Body of pancreas (tissue), 4 donors: ENCODE data around the gene TRIM56. TPM values are rescaled to one million over a fixed set of nuclear protein-coding genes. Genes with fewer than 3 reads are reported as not detected.
A peak's percentile ranks its signal among the peaks of the same experiment; 100 is the strongest.

Experiments used
- ATAC-seq: fragments of 150-250 bp; one replicate; pipeline ENCODE4 v1.9.1; 2016
- DNase-seq, 4 donors: peaks; one replicate each; pipeline ENCODE4 v3.0.0-alpha.2; 2019
- H3K27ac ChIP-seq, 4 donors: fragments of 200-600 bp; sonication (generic); 1 replicate in 3 of 4; 2 replicates in 1 of 4; pipeline versions ENCODE4 v1.5.1 to v1.6.1; 2016 to 2019; ENCODE audit warnings: mild to moderate bottlenecking in 1 of 4, mixed read lengths in 1 of 4, moderate library complexity in 1 of 4
- H3K27me3 ChIP-seq, 2 donors: fragments of 200-600 bp; sonication (generic); one replicate each; pipeline ENCODE4 v1.6.0; 2016; ENCODE audit warnings: mild to moderate bottlenecking in 1 of 2
- H3K36me3 ChIP-seq, 2 donors: fragments of 200-600 bp; sonication (generic); replicated peaks in 1 of 2; 2 replicates each; pipeline ENCODE4 v1.5.1; 2016; ENCODE audit warnings: low read depth in 2 of 2; ENCODE audit not compliant: insufficient read depth in 1 of 2
- H3K4me1 ChIP-seq: fragments of 200-600 bp; sonication (generic); one replicate; pipeline ENCODE4 v1.6.0; 2016
- H3K4me3 ChIP-seq, 2 donors: fragments of 200-600 bp; sonication (generic); 1 replicate in 1 of 2; 2 replicates in 1 of 2; pipeline ENCODE4 v1.5.1; 2016 to 2019
- H3K9me3 ChIP-seq, 3 donors: fragments of 200-600 bp; sonication (generic); 1 replicate in 2 of 3; 2 replicates in 1 of 3; pipeline ENCODE4 v1.5.1; 2016
- CTCF ChIP-seq, 7 experiments: fragments of 450-650 bp in 4 of 7; fragments of 200-600 bp in 3 of 7; sonication (generic) in 3 of 7; IDR thresholded peaks; one replicate each; pipeline ENCODE4 v1.5.1; 2016 to 2019; ENCODE audit warnings: antibody characterized with exemption in 7 of 7
- POLR2A ChIP-seq, 3 donors: fragments of 450-650 bp; IDR thresholded peaks; one replicate each; pipeline ENCODE4 v1.6.1; 2016; ENCODE audit warnings: antibody characterized with exemption in 3 of 3, mild to moderate bottlenecking in 2 of 3
- WGBS, 2 donors: methylation state at CpG; one replicate each; pipeline ENCODE4 v1.1.5; 2017; 5-methylcytosine and 5-hydroxymethylcytosine counted together
- intact Hi-C: fragments of 100-400 bp; cut with DNase I; formaldehyde crosslinking; loops from one replicate; pipeline ENCODE4 v1.15.1; 2023
- total RNA-seq, 2 donors: library from RNA; depleted of rRNA; stranded (reverse); fragments of >200 nt; gene quantifications; one replicate each; pipeline ENCODE4 v1.1.0, GENCODE V29; 2016

TRIM56 gene
- total RNA-seq, 2 donors from 2014 or later = 13.5 to 19.4 TPM

GRCh38 chr7:101133621-101134398 is 48.5 kb downstream of the TRIM56 start:
- H3K4me3 ChIP-seq = no peak overlapping the region
- intact Hi-C loops = no loop called here
- no peaks in the 10 kb centered on the region for H3K36me3 ChIP-seq
- no peak for TF ChIP-seq POLR2A (IDR thresholded peaks at IDR 0.05)
- TF ChIP-seq CTCF (IDR thresholded peaks at IDR 0.05) = no peak
- no peaks in the 10 kb centered on the region for H3K9me3 ChIP-seq
- no peak for ATAC-seq
- H3K4me1 ChIP-seq = peaks cover 11% of the 10 kb centered on the region
- H3K27me3 ChIP-seq = no peaks in the 10 kb centered on the region
- no peak overlapping the region for H3K27ac ChIP-seq
- DNase-seq = no peak
- WGBS, 2 donors = 59 to 71% methylated on average over 13 to 15 of the region's 15 CpGs

GRCh38 chr7:101134399-101134980 is 49.2 kb downstream of the TRIM56 start:
- TF ChIP-seq CTCF (IDR thresholded peaks at IDR 0.05) (no peak), POLR2A (IDR thresholded peaks at IDR 0.05) (no peak)
- DNase-seq (no peak), ATAC-seq (no peak)
- Histone ChIP-seq H3K4me3 (no peak overlapping the region), H3K27ac (no peak overlapping the region), H3K4me1 (peaks cover 11% of the 10 kb centered on the region), H3K27me3 (no peaks in the 10 kb centered on the region), H3K36me3 (no peaks in the 10 kb centered on the region), H3K9me3 (no peaks in the 10 kb centered on the region)
- 64 to 67% methylated on average over 6 of the region's 6 CpGs for WGBS, 2 donors
- intact Hi-C loops = no loop called here

- Histone ChIP-seq H3K9me3 (no peaks in the 10 kb centered on the region), H3K36me3 (no peaks in the 10 kb centered on the region), H3K27ac (peak overlapping the region in 2 of 4 donors; percentile 50 to 70), H3K27me3 (no peaks in the 10 kb centered on the region), H3K4me1 (peaks cover 11% of the 10 kb centered on the region), H3K4me3 (no peak overlapping the region)
- no peak for TF ChIP-seq POLR2A (IDR thresholded peaks at IDR 0.05)
- no peak for TF ChIP-seq CTCF (IDR thresholded peaks at IDR 0.05)
- DNase-seq (no peak), ATAC-seq (peak; percentile 2)
- intact Hi-C loops = no loop called here
- WGBS, 2 donors = 44 to 53% methylated on average over 7 to 9 of the region's 9 CpGs
These were observed 52.5 kb downstream of the TRIM56 start for GRCh38 chr7:101137651-101138212.

- DNase-seq (peak; percentile 70 to 92 (median 82)), ATAC-seq (peak; percentile 84)
- WGBS, 2 donors = 6 to 7% methylated on average over 15 to 16 of the region's 16 CpGs
- intact Hi-C loops = no loop called here
- TF ChIP-seq CTCF (IDR thresholded peaks at IDR 0.05) (peak; percentile 25 to 76 (median 61)), POLR2A (IDR thresholded peaks at IDR 0.05) (peak in 1 of 3 donors; percentile 14)
- no peaks in the 10 kb centered on the region for H3K9me3 ChIP-seq
- H3K27me3 ChIP-seq = no peaks in the 10 kb centered on the region
- peak overlapping the region in 2 of 4 donors; percentile 50 to 70 for H3K27ac ChIP-seq
- no peak overlapping the region for H3K4me3 ChIP-seq
- peaks cover 11% of the 10 kb centered on the region for H3K4me1 ChIP-seq
- no peaks in the 10 kb centered on the region for H3K36me3 ChIP-seq
These were observed 53.1 kb downstream of the TRIM56 start for GRCh38 chr7:101138213-101138870.
